IPS-18a (cell line): Measurements from ENCODE around the gene TMEM248.
"Not testable (repeated sequence)": the region's sequence is repeated elsewhere in the genome, so short reads cannot be mapped to it uniquely, and the experiment has no call there.

ENCODE experiments used
- H3K27ac ChIP-seq: one replicate; pipeline ENCODE4 v1.5.1; 2013; ENCODE audit warnings: low read length
- H3K27me3 ChIP-seq: one replicate; pipeline ENCODE4 v1.6.1; 2013; ENCODE audit warnings: mild to moderate bottlenecking, low read length; ENCODE audit not compliant: control insufficient read depth, insufficient read depth
- H3K36me3 ChIP-seq: one replicate; pipeline ENCODE4 v1.6.1; 2013; ENCODE audit warnings: low read depth, low read length; ENCODE audit not compliant: control insufficient read depth
- H3K4me1 ChIP-seq: one replicate; pipeline ENCODE4 v1.6.1; 2013; ENCODE audit warnings: low read depth, low read length; ENCODE audit not compliant: control insufficient read depth
- H3K4me3 ChIP-seq: one replicate; pipeline ENCODE4 v1.5.1; 2013; ENCODE audit warnings: low read length
- H3K9ac ChIP-seq: one replicate; pipeline ENCODE4 v1.6.1; 2013; ENCODE audit warnings: mild to moderate bottlenecking, low read length, moderate library complexity
- H3K9me3 ChIP-seq: one replicate; pipeline ENCODE4 v1.6.1; 2013; ENCODE audit warnings: low read depth, low read length; ENCODE audit not compliant: control insufficient read depth

The TMEM248 gene

GRCh38 chr7:66953044-66953427 lies 32.0 kb downstream of the TMEM248 start:
- no peak overlapping the region for H3K9ac ChIP-seq
- no peak overlapping the region for H3K4me3 ChIP-seq
- no peaks in the 10 kb centered on the region for H3K9me3 ChIP-seq
- no peaks in the 10 kb centered on the region for H3K27me3 ChIP-seq
- no peaks in the 10 kb centered on the region for H3K4me1 ChIP-seq
- peaks cover 72% of the 10 kb centered on the region for H3K36me3 ChIP-seq
- no peak overlapping the region for H3K27ac ChIP-seq

- Histone ChIP-seq H3K4me1 (no peaks in the 10 kb centered on the region), H3K9ac (no peak overlapping the region), H3K9me3 (no peaks in the 10 kb centered on the region), H3K36me3 (peaks cover 45% of the 10 kb centered on the region), H3K27me3 (no peaks in the 10 kb centered on the region), H3K27ac (no peak overlapping the region), H3K4me3 (no peak overlapping the region)
Observed at GRCh38 chr7:66957595-66958290, 36.7 kb downstream of the TMEM248 start.

- Histone ChIP-seq H3K36me3 (peaks cover 36% of the 10 kb centered on the region), H3K4me1 (no peaks in the 10 kb centered on the region), H3K4me3 (no peak overlapping the region), H3K9ac (no peak overlapping the region), H3K27ac (no peak overlapping the region), H3K9me3 (no peaks in the 10 kb centered on the region), H3K27me3 (no peaks in the 10 kb centered on the region)
Observed at GRCh38 chr7:66958538-66959350, 37.7 kb downstream of the TMEM248 start.

GRCh38 chr7:66960192-66960591 lies 39.2 kb downstream of the TMEM248 start:
- H3K4me1 ChIP-seq = no peaks in the 10 kb centered on the region
- no peak overlapping the region for H3K27ac ChIP-seq
- H3K4me3 ChIP-seq = no peak overlapping the region
- H3K9ac ChIP-seq = no peak overlapping the region
- H3K9me3 ChIP-seq = no peaks in the 10 kb centered on the region
- H3K27me3 ChIP-seq = no peaks in the 10 kb centered on the region
- peaks cover 29% of the 10 kb centered on the region for H3K36me3 ChIP-seq

GRCh38 chr7:66961096-66961495 lies 40.1 kb downstream of the TMEM248 start:
- no peak overlapping the region for H3K4me3 ChIP-seq
- no peak overlapping the region for H3K9ac ChIP-seq
- no peak overlapping the region for H3K27ac ChIP-seq
- H3K9me3 ChIP-seq = no peaks in the 10 kb centered on the region
- peaks cover 20% of the 10 kb centered on the region for H3K36me3 ChIP-seq
- H3K27me3 ChIP-seq = no peaks in the 10 kb centered on the region
- no peaks in the 10 kb centered on the region for H3K4me1 ChIP-seq

- Histone ChIP-seq H3K27me3 (no peaks in the 10 kb centered on the region), H3K4me3 (no peak overlapping the region), H3K9ac (no peak overlapping the region), H3K27ac (no peak overlapping the region), H3K9me3 (no peaks in the 10 kb centered on the region), H3K36me3 (no peaks in the 10 kb centered on the region), H3K4me1 (no peaks in the 10 kb centered on the region)
Observed at GRCh38 chr7:66964411-66964810, 43.4 kb downstream of the TMEM248 start.

GRCh38 chr7:66967029-66967428 lies 46.0 kb downstream of the TMEM248 start:
- H3K4me3 ChIP-seq = no peak overlapping the region
- no peaks in the 10 kb centered on the region for H3K36me3 ChIP-seq
- H3K27me3 ChIP-seq = no peaks in the 10 kb centered on the region
- no peaks in the 10 kb centered on the region for H3K9me3 ChIP-seq
- no peak overlapping the region for H3K27ac ChIP-seq
- H3K4me1 ChIP-seq = no peaks in the 10 kb centered on the region
- H3K9ac ChIP-seq = no peak overlapping the region

GRCh38 chr7:66969001-66969400 lies 48.0 kb downstream of the TMEM248 start:
- not testable (repeated sequence) for H3K4me1 ChIP-seq, H3K36me3 ChIP-seq, H3K27ac ChIP-seq, H3K9me3 ChIP-seq, H3K9ac ChIP-seq, H3K27me3 ChIP-seq, H3K4me3 ChIP-seq

- H3K9ac ChIP-seq = no peak overlapping the region
Observed at GRCh38 chr7:66970310-66970709, 49.3 kb downstream of the TMEM248 start.

GRCh38 chr7:66974986-66975590 lies 54.1 kb downstream of the TMEM248 start:
- Histone ChIP-seq H3K27me3 (no peaks in the 10 kb centered on the region), H3K27ac (no peak overlapping the region), H3K36me3 (no peaks in the 10 kb centered on the region), H3K4me1 (no peaks in the 10 kb centered on the region), H3K9ac (no peak overlapping the region), H3K9me3 (no peaks in the 10 kb centered on the region), H3K4me3 (no peak overlapping the region)

More at GRCh38 chr7:66970310-66970709, 49.3 kb downstream of the TMEM248 start:
- Histone ChIP-seq H3K27ac (no peak overlapping the region), H3K4me3 (no peak overlapping the region), H3K36me3 (no peaks in the 10 kb centered on the region), H3K9me3 (no peaks in the 10 kb centered on the region), H3K4me1 (no peaks in the 10 kb centered on the region), H3K27me3 (no peaks in the 10 kb centered on the region)

- H3K27ac ChIP-seq, H3K36me3 ChIP-seq, H3K9me3 ChIP-seq, H3K27me3 ChIP-seq, H3K4me1 ChIP-seq, H3K9ac ChIP-seq, H3K4me3 ChIP-seq: not testable (repeated sequence)
Observed at GRCh38 chr7:66978312-66978711, 57.3 kb downstream of the TMEM248 start.
